HPDE6-E6E7 (cell line): ENCODE results near the gene ERBB4.
"Not testable (repeated sequence)": the region's sequence is repeated elsewhere in the genome, so short reads cannot be mapped to it uniquely, and the experiment has no call there.

Source experiments
- DNase-seq: peaks from one replicate; pipeline ENCODE4 v3.0.0; 2011; ENCODE audit warnings: missing footprints; ENCODE audit errors: extremely low spot score

ERBB4 gene

GRCh38 chr2:212147921-212148513 lies 390.6 kb downstream of the ERBB4 start:
- no peak for DNase-seq

GRCh38 chr2:212146416-212146815 lies 392.2 kb downstream of the ERBB4 start:
- no peak for DNase-seq

- DNase-seq: no peak
Measured at GRCh38 chr2:212145121-212145520, 393.5 kb downstream of the ERBB4 start.

- DNase-seq: no peak
Measured at GRCh38 chr2:212142631-212143030, 396.0 kb downstream of the ERBB4 start.

GRCh38 chr2:212141499-212141898 lies 397.1 kb downstream of the ERBB4 start:
- DNase-seq: no peak

GRCh38 chr2:212136216-212136795 lies 402.3 kb downstream of the ERBB4 start:
- no peak for DNase-seq

- DNase-seq: no peak
Measured at GRCh38 chr2:212135739-212136138, 402.9 kb downstream of the ERBB4 start.

- DNase-seq: no peak
Measured at GRCh38 chr2:212133337-212133736, 405.3 kb downstream of the ERBB4 start.

- DNase-seq: no peak
Measured at GRCh38 chr2:212124598-212124997, 414.0 kb downstream of the ERBB4 start.

- DNase-seq: no peak
Measured at GRCh38 chr2:212119591-212119990, 419.0 kb downstream of the ERBB4 start.

GRCh38 chr2:212117926-212118325 lies 420.7 kb downstream of the ERBB4 start:
- no peak for DNase-seq

- DNase-seq: no peak
Measured at GRCh38 chr2:212114489-212114888, 424.1 kb downstream of the ERBB4 start.

- DNase-seq: no peak
Measured at GRCh38 chr2:212112401-212112800, 426.2 kb downstream of the ERBB4 start.

GRCh38 chr2:212109792-212110680 lies 428.6 kb downstream of the ERBB4 start:
- no peak for DNase-seq

- no peak for DNase-seq
Measured at GRCh38 chr2:212109217-212109616, 429.4 kb downstream of the ERBB4 start.

GRCh38 chr2:212107989-212108388 lies 430.6 kb downstream of the ERBB4 start:
- no peak for DNase-seq

- no peak for DNase-seq
Measured at GRCh38 chr2:212107014-212107413, 431.6 kb downstream of the ERBB4 start.

GRCh38 chr2:212106536-212106935 lies 432.1 kb downstream of the ERBB4 start:
- not testable (repeated sequence) for DNase-seq

GRCh38 chr2:212099658-212100057 lies 438.9 kb downstream of the ERBB4 start:
- DNase-seq: no peak

GRCh38 chr2:212098966-212099365 lies 439.6 kb downstream of the ERBB4 start:
- DNase-seq: no peak

GRCh38 chr2:212097001-212097400 lies 441.6 kb downstream of the ERBB4 start:
- no peak for DNase-seq

- no peak for DNase-seq
Measured at GRCh38 chr2:212089873-212090272, 448.7 kb downstream of the ERBB4 start.

- DNase-seq: no peak
Measured at GRCh38 chr2:212088353-212088752, 450.2 kb downstream of the ERBB4 start.
